WTC11 (cell line): ENCODE measurements around the gene DBN1.

ENCODE experiments used
- ATF3 ChIP-seq: sonication (generic); formaldehyde crosslinking; conservative IDR thresholded peaks from 2 replicates; pipeline ENCODE4 v1.8.1; 2022; ENCODE audit warnings: mild to moderate bottlenecking, missing genetic modification reagents
- CTCF ChIP-seq: fragments of 200-600 bp; IDR thresholded peaks from 2 replicates; pipeline ENCODE4 v1.8.0; 2022; ENCODE audit warnings: antibody characterized with exemption
- ESRRA ChIP-seq: sonication (generic); formaldehyde crosslinking; IDR thresholded peaks from 2 replicates; pipeline ENCODE4 v1.8.1; 2022; ENCODE audit warnings: mild to moderate bottlenecking, missing genetic modification reagents, borderline replicate concordance
- ETV6 ChIP-seq: sonication (generic); formaldehyde crosslinking; IDR thresholded peaks from 2 replicates; pipeline ENCODE4 v1.8.1; 2022; ENCODE audit warnings: mild to moderate bottlenecking, missing genetic modification reagents
- IRF2 ChIP-seq: sonication (generic); formaldehyde crosslinking; IDR thresholded peaks from 2 replicates; pipeline ENCODE4 v1.8.0; 2022; ENCODE audit warnings: low read depth, missing genetic modification reagents, borderline replicate concordance
- MAX ChIP-seq: sonication (generic); formaldehyde crosslinking; IDR thresholded peaks from 2 replicates; pipeline ENCODE4 v1.8.0; 2022; ENCODE audit warnings: mild to moderate bottlenecking, missing genetic modification reagents
- MYBL2 ChIP-seq: sonication (generic); formaldehyde crosslinking; IDR thresholded peaks from 2 replicates; pipeline ENCODE4 v1.8.1; 2023; ENCODE audit warnings: mild to moderate bottlenecking, moderate library complexity, missing genetic modification reagents
- TCF7 ChIP-seq: sonication (generic); formaldehyde crosslinking; IDR thresholded peaks from 2 replicates; pipeline ENCODE4 v1.8.0; 2022; ENCODE audit warnings: mild to moderate bottlenecking, low read depth, missing genetic modification reagents, moderate library complexity
- ZNF416 ChIP-seq: fragments of 250-450 bp; sonication (Bioruptor Pico); IDR thresholded peaks from 2 replicates; pipeline ENCODE4 v1.9.0; 2021; ENCODE audit warnings: mild to moderate bottlenecking, inconsistent platforms
- TF ChIP-seq, protein P1 (sequence below): sonication (generic); formaldehyde crosslinking; IDR thresholded peaks from 2 replicates; pipeline ENCODE4 v1.8.1; 2022; ENCODE audit warnings: low read depth, missing genetic modification reagents, borderline replicate concordance
- TF ChIP-seq, protein P2 (sequence below): sonication (generic); formaldehyde crosslinking; IDR thresholded peaks from 2 replicates; pipeline ENCODE4 v1.8.0; 2022; ENCODE audit warnings: mild to moderate bottlenecking, missing genetic modification reagents

DNA sequence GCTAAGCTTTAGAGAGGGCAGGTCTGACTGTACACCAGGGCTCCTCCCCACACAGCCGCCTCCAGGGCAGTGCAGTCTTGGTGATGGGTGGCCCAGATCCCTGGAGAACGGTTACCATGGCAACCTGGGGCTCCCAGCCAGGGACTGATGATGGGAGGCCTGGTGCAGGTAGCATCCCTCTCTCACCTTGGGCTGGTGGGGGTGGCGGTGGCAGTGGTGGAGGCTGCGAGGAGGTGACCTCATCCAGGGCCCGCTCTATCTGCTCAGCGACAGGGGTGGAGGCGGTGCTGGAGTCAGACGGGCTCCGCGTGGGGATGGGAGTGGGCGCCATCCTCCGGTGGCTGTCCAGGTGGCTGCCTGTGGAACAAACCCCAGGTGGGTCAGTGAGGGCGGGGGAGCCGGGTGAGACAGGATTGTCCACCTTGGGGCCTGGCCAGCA is 14.5 kb downstream of the DBN1 start:
- no peak for TF ChIP-seq CTCF
- TF ChIP-seq MAX (CRISPR knock-in tag): no peak
- TF ChIP-seq ATF3 (CRISPR knock-in tag): no peak
- TF ChIP-seq ZNF416 (CRISPR knock-in tag): no peak
- TF ChIP-seq ETV6 (CRISPR knock-in tag): no peak
- TF ChIP-seq TCF7: no peak
- TF ChIP-seq, protein P1, sequence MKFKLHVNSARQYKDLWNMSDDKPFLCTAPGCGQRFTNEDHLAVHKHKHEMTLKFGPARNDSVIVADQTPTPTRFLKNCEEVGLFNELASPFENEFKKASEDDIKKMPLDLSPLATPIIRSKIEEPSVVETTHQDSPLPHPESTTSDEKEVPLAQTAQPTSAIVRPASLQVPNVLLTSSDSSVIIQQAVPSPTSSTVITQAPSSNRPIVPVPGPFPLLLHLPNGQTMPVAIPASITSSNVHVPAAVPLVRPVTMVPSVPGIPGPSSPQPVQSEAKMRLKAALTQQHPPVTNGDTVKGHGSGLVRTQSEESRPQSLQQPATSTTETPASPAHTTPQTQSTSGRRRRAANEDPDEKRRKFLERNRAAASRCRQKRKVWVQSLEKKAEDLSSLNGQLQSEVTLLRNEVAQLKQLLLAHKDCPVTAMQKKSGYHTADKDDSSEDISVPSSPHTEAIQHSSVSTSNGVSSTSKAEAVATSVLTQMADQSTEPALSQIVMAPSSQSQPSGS: no peak
- TF ChIP-seq ESRRA (CRISPR knock-in tag): no peak
- TF ChIP-seq MYBL2 (CRISPR knock-in tag): no peak
- TF ChIP-seq IRF2 (CRISPR knock-in tag): no peak
- TF ChIP-seq, protein P2, sequence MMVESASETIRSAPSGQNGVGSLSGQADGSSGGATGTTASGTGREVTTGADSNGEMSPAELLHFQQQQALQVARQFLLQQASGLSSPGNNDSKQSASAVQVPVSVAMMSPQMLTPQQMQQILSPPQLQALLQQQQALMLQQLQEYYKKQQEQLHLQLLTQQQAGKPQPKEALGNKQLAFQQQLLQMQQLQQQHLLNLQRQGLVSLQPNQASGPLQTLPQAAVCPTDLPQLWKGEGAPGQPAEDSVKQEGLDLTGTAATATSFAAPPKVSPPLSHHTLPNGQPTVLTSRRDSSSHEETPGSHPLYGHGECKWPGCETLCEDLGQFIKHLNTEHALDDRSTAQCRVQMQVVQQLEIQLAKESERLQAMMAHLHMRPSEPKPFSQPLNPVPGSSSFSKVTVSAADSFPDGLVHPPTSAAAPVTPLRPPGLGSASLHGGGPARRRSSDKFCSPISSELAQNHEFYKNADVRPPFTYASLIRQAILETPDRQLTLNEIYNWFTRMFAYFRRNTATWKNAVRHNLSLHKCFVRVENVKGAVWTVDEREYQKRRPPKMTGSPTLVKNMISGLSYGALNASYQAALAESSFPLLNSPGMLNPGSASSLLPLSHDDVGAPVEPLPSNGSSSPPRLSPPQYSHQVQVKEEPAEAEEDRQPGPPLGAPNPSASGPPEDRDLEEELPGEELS: no peak
